ENCODE results near the gene ATXN7L1.
"Not testable (repeated sequence)": the region's sequence is repeated elsewhere in the genome, so short reads cannot be mapped to it uniquely, and the experiment has no call there.

Gene ATXN7L1

DNA sequence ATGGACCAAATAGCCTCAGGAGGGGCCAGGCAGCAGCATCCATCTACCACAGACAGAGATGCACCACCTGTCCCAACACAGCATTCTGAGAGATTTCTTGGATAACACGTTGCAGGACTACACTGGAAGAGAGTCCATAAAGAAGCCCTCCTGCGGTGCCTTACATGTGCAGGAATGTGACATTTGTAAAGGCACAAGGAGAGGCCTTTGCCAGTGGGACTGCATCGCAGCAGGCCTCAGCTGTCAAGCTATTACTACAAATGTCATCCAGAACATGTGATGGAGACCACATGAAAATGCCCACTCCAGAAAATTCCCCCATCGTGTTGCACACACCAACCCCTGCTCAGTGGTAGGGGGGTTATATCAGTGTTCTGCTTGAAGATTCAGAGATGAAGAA is 77.4 kb downstream of the ATXN7L1 start:
- no peak for DNase-seq

DNA sequence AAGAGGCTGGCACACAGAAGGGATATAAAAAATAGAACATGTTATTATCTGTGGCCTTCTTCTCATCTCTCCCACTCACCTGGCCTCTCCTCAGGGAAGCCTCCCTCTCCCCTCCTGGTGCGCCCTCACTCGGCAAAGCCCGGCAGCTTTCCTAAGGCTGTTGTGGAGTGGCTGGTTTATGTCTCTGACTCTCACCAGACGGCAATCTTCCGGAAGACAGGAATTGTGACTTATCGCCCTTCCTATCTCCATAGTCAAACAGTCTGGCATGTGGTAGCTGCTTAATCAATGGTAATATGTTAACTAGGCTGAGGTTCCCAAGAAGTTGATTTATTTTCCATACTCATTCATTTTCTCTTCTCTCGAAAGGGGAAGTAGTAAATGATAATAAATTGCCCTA is 78.7 kb downstream of the ATXN7L1 start:
- DNase-seq = no peak

- DNase-seq = no peak
Measured at GRCh38 chr7:105796365-105796764, 80.0 kb downstream of the ATXN7L1 start.

GRCh38 chr7:105794741-105795729 is 81.4 kb downstream of the ATXN7L1 start:
- no peak for DNase-seq

- no peak for DNase-seq
Measured at GRCh38 chr7:105792488-105793370, 83.7 kb downstream of the ATXN7L1 start.

- no peak for DNase-seq
Measured at GRCh38 chr7:105791926-105792325, 84.5 kb downstream of the ATXN7L1 start.

GRCh38 chr7:105790996-105791395 is 85.4 kb downstream of the ATXN7L1 start:
- no peak for DNase-seq

DNA sequence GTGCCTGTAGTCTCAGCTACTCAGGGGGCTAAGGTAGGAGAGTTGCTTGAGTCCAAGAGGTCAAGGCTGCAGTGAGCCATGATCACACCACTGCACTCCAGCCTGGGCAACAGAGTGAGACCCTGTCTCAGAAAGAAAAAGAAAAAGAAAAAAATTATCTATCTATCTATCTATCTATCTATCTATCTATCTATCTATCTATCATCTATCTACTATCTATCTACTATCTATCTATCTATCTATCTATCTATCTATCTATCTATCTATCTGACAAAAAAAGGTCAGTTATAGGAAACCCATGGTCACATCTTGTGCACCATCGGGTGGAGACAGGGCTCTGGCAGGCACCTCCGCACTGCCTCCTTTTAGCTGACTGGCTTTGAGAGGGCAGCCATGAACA is 85.9 kb downstream of the ATXN7L1 start:
- not testable (repeated sequence) for DNase-seq

DNA sequence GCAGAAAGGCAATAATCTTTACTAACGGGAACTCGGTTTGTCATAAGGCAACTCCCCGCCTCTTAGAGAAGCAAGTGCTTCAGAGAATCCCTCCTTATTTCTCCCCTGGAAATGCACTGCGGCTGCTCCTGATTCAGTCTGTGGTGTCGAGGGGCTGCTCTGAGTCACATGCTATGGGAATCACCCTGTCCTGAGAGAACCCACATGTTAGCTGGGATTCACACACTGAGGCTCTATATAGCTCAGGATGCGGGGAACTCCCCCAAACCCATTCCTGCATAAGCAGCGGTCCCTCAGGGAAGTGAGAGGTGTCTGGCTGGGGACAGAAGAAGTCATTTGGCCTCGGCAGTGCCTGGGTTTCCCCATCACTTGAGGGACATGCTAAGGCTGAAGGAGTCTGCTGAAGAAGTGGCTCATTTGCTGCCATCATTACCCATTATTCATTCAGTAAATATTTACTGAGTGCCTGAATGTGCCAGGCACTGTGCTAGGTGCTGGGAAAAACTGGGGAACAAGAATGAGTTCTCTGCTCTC is 87.5 kb downstream of the ATXN7L1 start:
- no peak for DNase-seq

GRCh38 chr7:105788356-105788755 is 88.0 kb downstream of the ATXN7L1 start:
- no peak for DNase-seq

DNA sequence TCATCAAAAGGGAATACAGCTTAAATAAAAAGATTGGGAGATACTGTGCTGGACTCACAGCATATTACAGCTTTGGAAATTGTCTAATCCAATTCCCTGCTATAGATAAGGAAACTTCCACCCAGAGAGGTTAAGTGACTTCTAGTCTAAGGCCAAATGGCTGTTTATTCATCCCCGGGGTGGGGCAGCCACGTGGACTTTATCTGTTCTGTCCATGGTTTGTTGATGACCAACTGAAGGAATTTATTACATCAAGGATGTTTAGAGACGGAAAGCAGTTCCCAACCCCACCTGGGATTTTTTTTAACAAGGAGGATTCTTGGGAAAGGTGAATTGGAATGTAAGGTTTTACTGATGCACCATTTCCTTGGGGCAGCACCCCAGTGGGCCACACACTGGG is 88.6 kb downstream of the ATXN7L1 start:
- no peak for DNase-seq

DNA sequence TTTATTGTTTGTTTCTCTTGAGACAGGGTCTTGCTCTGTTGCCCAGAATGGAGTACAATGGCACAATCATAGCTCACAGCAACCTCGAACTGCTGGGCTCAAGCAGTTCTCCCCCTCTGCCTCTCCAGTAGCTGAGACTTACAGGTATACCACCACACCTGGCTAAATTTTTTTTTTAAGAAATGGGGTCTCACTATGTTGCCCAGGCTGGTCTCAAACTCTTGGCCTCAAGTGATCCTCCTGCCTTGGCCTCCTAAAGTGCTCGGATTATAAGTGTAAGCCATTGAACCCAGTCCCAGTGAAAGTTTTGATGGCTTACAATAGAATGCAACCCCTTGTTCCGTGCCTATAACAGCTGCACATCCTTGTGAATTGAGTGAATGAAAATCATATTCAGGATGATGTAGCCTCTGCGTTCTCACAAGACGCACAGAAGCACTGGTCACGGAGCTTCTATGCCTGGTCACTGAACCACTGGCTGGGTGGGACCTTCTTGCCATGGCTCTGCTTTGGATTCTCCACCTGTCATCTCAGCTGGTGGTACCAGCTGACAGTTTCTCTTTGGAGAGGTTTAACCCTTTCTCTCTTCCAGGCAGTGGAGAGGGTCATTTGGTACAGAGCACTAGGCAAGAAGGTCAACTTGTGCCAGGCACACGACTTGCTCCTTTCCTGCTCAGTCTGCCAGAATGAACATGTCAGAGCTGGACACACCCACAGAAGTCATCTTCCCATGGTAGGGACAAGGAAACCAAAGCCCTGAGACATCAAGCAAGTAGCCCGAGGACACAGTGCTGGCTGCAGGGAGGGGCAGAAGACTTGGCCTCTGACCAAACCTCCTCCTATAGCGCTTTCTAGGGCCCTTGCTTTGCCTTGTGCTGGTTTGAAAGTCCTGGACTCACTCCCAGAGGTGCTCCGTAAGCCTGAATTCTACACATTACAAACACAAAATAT is 89.6 kb downstream of the ATXN7L1 start:
- DNase-seq = no peak

DNA sequence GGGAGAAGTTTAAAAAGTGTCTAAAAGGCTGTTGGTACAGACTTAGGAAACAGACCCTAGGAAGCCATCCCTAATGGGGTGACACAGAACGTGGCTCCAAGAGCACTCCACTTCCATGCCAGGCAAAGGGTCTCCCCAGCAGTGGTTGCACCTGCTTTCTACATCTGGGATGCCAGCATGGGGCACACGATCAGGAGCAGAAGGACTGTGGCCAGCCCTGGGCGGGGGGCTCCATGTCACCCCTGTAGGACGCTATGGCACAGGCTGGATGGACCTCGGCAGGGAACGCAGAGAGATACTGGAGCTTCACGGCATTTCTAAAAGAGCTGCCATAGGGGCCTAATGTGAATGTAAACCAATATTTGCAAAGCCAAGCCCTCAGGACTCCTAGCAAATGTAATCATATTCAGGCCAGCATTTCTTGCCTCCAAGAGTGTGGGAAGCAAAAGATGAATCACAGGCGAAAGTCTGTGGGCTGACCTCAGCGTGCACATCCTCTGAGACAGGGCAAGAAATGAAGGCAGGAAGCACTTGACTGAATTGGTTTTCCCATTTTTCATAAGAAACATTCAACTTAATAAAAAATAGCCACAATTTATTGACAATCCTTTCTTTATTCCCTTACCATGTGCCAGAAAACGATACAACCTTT is 93.9 kb downstream of the ATXN7L1 start:
- DNase-seq = no peak

DNA sequence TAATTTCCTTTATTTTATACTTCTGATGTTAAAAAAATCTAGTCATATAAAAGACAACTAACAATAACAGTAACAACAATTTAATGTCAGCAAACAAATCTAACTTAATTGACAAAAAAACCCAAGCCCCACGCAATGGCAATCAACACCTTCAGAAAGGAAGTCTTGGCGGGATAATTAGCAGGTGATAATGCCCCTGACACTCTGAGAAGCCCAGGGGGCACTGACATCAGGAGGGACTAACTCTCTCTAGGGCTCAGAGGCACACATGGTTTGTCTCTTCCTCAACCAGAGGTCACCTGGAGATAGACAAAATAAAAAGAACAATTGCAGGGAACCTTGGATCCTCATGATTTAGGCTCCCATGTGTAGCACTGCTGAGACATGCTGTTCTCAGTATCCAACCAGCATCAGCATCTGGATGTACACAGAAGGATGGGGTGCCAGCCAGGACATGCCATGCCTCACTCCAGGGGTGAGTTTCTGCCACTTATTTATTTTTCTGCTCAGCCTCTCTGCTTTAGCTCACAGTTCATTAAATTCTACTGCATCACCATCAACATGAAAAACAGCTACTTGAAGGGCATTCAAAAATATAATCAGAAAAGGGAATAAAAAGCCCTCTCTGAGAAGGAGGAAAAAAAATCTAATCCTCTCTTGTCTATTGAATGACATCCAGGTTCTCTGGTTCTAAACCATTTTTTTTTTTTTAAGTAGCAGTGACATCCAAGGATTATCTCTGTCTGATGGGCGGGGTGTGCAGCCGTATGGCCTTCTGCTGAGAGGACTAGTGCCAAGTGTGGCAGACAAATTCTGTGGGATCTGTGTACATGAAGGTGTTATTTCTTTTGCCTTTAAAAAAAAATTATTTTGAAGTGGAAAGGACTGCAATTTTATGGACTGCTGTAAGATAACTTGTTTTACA is 96.3 kb downstream of the ATXN7L1 start:
- peak; percentile 96 for DNase-seq

DNA sequence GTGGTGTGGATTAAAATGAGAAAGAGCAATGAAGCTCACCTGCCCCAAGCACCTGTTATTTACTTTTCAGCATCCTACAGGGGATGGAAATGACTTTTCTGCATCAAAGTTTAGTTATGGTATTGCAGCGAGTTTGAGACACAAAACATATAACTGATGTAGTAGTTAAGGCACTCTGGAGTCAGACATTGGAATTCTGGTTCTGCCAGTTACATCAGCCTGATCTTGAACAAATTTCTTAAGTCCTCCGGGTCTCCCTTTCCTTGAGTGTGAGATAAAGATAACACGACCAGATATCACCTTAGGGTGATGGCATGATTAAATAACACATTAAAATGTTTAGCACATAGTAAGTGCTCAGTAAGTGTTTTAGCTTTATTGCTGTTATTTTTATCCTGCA is 97.4 kb downstream of the ATXN7L1 start:
- DNase-seq = no peak

DNA sequence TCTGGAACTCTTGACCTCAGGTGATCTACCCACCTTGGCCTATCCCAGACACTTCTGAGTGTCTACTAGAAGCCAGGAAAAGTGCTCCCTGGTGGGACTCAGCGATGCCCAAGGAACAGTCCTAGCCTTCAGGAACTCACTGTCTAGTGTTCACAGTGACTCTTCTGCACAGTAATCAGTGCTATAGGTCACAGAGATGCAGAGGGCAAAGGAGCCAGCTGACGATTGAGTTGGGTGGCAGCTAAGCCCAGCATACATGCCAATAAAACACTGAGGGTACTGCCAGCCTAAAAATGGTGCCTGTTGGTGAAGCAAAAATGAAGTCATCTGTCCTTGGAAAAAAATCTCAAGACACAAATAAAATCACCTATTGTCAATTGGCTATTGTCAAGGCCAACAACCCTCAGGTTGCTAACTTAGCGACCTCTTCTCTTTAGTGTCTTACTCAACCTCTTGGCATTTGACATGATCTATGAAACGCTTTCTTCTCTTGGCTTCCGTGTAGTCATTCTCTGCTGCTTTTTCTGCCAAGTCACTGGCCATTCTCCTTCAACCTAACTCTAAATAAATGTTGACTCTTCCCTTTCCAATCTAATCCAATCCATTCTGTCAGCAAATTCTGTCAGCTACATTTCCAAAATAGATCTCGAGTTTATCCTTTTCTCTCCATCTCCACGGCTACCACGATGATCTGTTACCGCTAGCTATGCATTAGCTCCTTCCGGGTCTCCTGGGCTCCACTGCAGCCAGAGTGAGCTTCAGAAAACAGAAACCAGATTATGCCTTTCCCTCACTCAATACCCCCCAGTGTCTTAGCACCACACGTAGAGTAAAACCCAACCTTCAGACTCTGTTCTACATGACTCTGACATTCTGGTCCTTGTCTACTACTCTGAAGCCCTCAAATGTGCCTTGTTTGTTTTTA is 99.2 kb downstream of the ATXN7L1 start:
- DNase-seq = no peak

DNA sequence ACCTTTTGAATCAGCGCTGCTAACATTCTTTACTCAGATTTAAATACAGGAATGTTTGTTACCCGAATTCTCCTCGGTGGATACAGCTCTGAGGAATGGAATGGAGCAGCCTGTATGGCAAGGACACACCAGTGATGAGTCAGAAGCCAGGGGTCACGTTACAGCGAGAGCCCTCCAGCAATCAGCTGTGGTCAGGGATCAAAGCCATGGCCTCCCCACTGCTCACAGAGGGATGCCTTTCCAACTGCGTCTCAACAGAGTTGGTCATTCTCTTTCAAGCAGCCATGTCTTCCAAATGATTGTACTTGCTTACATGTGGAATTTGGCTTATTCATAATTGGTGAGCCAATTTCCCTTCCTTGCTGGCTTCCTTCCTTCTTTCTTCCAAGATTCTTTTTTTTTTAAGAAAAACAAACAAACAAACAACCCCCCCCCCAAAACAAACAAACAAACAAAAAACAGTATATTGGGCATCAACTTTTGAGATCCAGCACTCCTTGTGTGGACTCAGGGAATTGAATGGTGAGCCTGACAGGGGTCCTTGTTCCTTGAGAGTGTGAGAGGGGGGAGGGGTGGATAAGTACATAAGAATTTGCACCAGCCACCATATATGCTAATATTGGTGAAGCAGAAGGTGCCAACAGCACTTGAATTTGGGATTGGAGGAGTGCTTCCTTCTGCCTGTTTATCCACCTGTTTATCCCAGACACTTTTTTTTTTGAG is 100.2 kb downstream of the ATXN7L1 start:
- no peak for DNase-seq

- no peak for DNase-seq
Measured at GRCh38 chr7:105775580-105775979, 100.8 kb downstream of the ATXN7L1 start.

DNA sequence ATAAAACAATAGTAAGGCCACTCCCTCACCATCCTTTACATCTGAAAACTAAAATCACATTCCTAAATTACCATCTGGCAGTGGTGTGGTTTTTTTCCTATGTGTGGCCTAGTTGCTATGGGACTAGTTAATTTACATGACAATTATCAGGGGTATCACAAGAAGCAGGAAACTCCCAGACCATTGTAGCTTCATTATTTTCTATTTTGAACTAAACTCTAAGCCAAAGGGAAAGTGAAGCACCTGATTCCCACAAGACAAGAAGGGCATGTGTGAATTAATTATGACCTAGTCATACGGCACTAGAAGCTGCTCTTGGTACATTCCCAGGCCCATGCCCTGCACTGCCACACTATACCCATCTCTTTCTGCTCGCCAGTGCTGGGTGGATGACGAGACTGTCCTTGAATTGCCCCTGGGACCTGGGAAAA is 103.4 kb downstream of the ATXN7L1 start:
- no peak for DNase-seq
